ENCODE data around the gene FBP2.
"Not testable (repeated sequence)": the region's sequence is repeated elsewhere in the genome, so short reads cannot be mapped to it uniquely, and the experiment has no call there.

The FBP2 gene

GRCh38 chr9:94622087-94622800 lies 28.6 kb upstream of the FBP2 start:
- Mint-ChIP-seq H3K9me3 (no peaks in the 10 kb centered on the region), H3K27me3 (peaks cover 10% of the 10 kb centered on the region), H3K27ac (no peak overlapping the region), H3K4me1 (no peaks in the 10 kb centered on the region), H3K4me3 (no peak overlapping the region), H3K36me3 (peaks cover 6% of the 10 kb centered on the region)
- no peak for ATAC-seq

GRCh38 chr9:94619026-94619425 lies 25.4 kb upstream of the FBP2 start:
- Mint-ChIP-seq H3K27ac (no peak overlapping the region), H3K4me3 (no peak overlapping the region), H3K4me1 (no peaks in the 10 kb centered on the region), H3K36me3 (peaks cover 12% of the 10 kb centered on the region), H3K9me3 (no peaks in the 10 kb centered on the region), H3K27me3 (no peaks in the 10 kb centered on the region)
- no peak for ATAC-seq

GRCh38 chr9:94613003-94613402 lies 19.4 kb upstream of the FBP2 start:
- peaks cover 6% of the 10 kb centered on the region for H3K36me3 Mint-ChIP-seq
- H3K4me1 Mint-ChIP-seq: no peaks in the 10 kb centered on the region
- no peak for ATAC-seq
- H3K4me3 Mint-ChIP-seq: no peak overlapping the region
- no peaks in the 10 kb centered on the region for H3K9me3 Mint-ChIP-seq
- peaks cover 10% of the 10 kb centered on the region for H3K27me3 Mint-ChIP-seq
- H3K27ac Mint-ChIP-seq: no peak overlapping the region

- ATAC-seq: no peak
- H3K4me1 Mint-ChIP-seq: no peaks in the 10 kb centered on the region
- H3K4me3 Mint-ChIP-seq: no peak overlapping the region
- H3K27ac Mint-ChIP-seq: no peak overlapping the region
- H3K27me3 Mint-ChIP-seq: peaks cover 17% of the 10 kb centered on the region
- peaks cover 6% of the 10 kb centered on the region for H3K36me3 Mint-ChIP-seq
- H3K9me3 Mint-ChIP-seq: no peaks in the 10 kb centered on the region
Observed at GRCh38 chr9:94612071-94612470, 18.4 kb upstream of the FBP2 start.

GRCh38 chr9:94611638-94612068 lies 18.0 kb upstream of the FBP2 start:
- Mint-ChIP-seq H3K27me3 (peaks cover 21% of the 10 kb centered on the region), H3K36me3 (peaks cover 1% of the 10 kb centered on the region), H3K9me3 (no peaks in the 10 kb centered on the region), H3K4me3 (no peak overlapping the region), H3K27ac (no peak overlapping the region), H3K4me1 (no peaks in the 10 kb centered on the region)
- ATAC-seq: no peak

GRCh38 chr9:94610181-94610606 lies 16.6 kb upstream of the FBP2 start:
- H3K27me3 Mint-ChIP-seq: peaks cover 22% of the 10 kb centered on the region

GRCh38 chr9:94607423-94607691 lies 13.7 kb upstream of the FBP2 start:
- Mint-ChIP-seq H3K27me3 (peaks cover 22% of the 10 kb centered on the region), H3K36me3 (no peaks in the 10 kb centered on the region), H3K9me3 (no peaks in the 10 kb centered on the region), H3K27ac (no peak overlapping the region), H3K4me3 (no peak overlapping the region), H3K4me1 (peaks cover 9% of the 10 kb centered on the region)
- ATAC-seq: no peak

More at GRCh38 chr9:94610181-94610606, 16.6 kb upstream of the FBP2 start:
- no peaks in the 10 kb centered on the region for H3K4me1 Mint-ChIP-seq
- no peaks in the 10 kb centered on the region for H3K9me3 Mint-ChIP-seq
- no peaks in the 10 kb centered on the region for H3K36me3 Mint-ChIP-seq
- no peak overlapping the region for H3K4me3 Mint-ChIP-seq
- H3K27ac Mint-ChIP-seq: no peak overlapping the region
- no peak for ATAC-seq

GRCh38 chr9:94606646-94607422 lies 13.2 kb upstream of the FBP2 start:
- Mint-ChIP-seq H3K9me3 (no peaks in the 10 kb centered on the region), H3K27ac (no peak overlapping the region), H3K4me1 (peaks cover 9% of the 10 kb centered on the region), H3K36me3 (no peaks in the 10 kb centered on the region), H3K27me3 (peaks cover 22% of the 10 kb centered on the region), H3K4me3 (no peak overlapping the region)
- no peak for ATAC-seq

GRCh38 chr9:94603259-94604160 lies 9.9 kb upstream of the FBP2 start:
- Mint-ChIP-seq H3K27ac (no peak overlapping the region), H3K4me3 (no peak overlapping the region), H3K36me3 (no peaks in the 10 kb centered on the region)

GRCh38 chr9:94602666-94603065 lies 9.0 kb upstream of the FBP2 start:
- H3K27me3 Mint-ChIP-seq: peaks cover 11% of the 10 kb centered on the region
- ATAC-seq: no peak
- no peaks in the 10 kb centered on the region for H3K36me3 Mint-ChIP-seq
- no peak overlapping the region for H3K27ac Mint-ChIP-seq
- H3K4me1 Mint-ChIP-seq: peaks cover 9% of the 10 kb centered on the region
- no peak overlapping the region for H3K4me3 Mint-ChIP-seq
- H3K9me3 Mint-ChIP-seq: no peaks in the 10 kb centered on the region

More at GRCh38 chr9:94603259-94604160, 9.9 kb upstream of the FBP2 start:
- no peaks in the 10 kb centered on the region for H3K9me3 Mint-ChIP-seq
- peak; percentile 72 for ATAC-seq
- peaks cover 12% of the 10 kb centered on the region for H3K27me3 Mint-ChIP-seq
- peaks cover 9% of the 10 kb centered on the region for H3K4me1 Mint-ChIP-seq

GRCh38 chr9:94600715-94601114 lies 7.1 kb upstream of the FBP2 start:
- Mint-ChIP-seq H3K9me3 (no peaks in the 10 kb centered on the region), H3K27ac (no peak overlapping the region), H3K4me3 (no peak overlapping the region), H3K27me3 (no peaks in the 10 kb centered on the region), H3K36me3 (no peaks in the 10 kb centered on the region), H3K4me1 (peaks cover 9% of the 10 kb centered on the region)
- ATAC-seq: no peak

GRCh38 chr9:94600258-94600657 lies 6.6 kb upstream of the FBP2 start:
- Mint-ChIP-seq H3K27ac (no peak overlapping the region), H3K4me1 (peaks cover 9% of the 10 kb centered on the region), H3K9me3 (no peaks in the 10 kb centered on the region), H3K4me3 (no peak overlapping the region), H3K36me3 (no peaks in the 10 kb centered on the region), H3K27me3 (peaks cover under 1% of the 10 kb centered on the region)
- no peak for ATAC-seq

- H3K4me3 Mint-ChIP-seq: no peak overlapping the region
- no peak for ATAC-seq
- H3K27me3 Mint-ChIP-seq: peaks cover 11% of the 10 kb centered on the region
- H3K27ac Mint-ChIP-seq: no peak overlapping the region
- no peaks in the 10 kb centered on the region for H3K36me3 Mint-ChIP-seq
- no peaks in the 10 kb centered on the region for H3K9me3 Mint-ChIP-seq
- H3K4me1 Mint-ChIP-seq: peaks cover 9% of the 10 kb centered on the region
Observed at GRCh38 chr9:94599102-94599501, 5.5 kb upstream of the FBP2 start.

- not testable (repeated sequence) for ATAC-seq, H3K4me3 Mint-ChIP-seq, H3K9me3 Mint-ChIP-seq, H3K27ac Mint-ChIP-seq, H3K4me1 Mint-ChIP-seq, H3K36me3 Mint-ChIP-seq
- H3K27me3 Mint-ChIP-seq: peaks cover 31% of the 10 kb centered on the region
Observed at GRCh38 chr9:94592683-94593082, 941 bp downstream of the FBP2 start.

GRCh38 chr9:94591876-94592275 lies 1.7 kb downstream of the FBP2 start:
- Mint-ChIP-seq H3K27ac (no peak overlapping the region), H3K9me3 (no peaks in the 10 kb centered on the region), H3K4me3 (no peak overlapping the region), H3K4me1 (peaks cover 1% of the 10 kb centered on the region), H3K36me3 (no peaks in the 10 kb centered on the region), H3K27me3 (peaks cover 38% of the 10 kb centered on the region)
- ATAC-seq: no peak

All from stimulated activated memory B cell treated with anti-CD40 and anti-IgM and Interleukin-4, amounts not matched to agents 10 μg/mL and 1 μg/mL and 100 μg/mL, for 72 hours (primary cell).